CD1c-positive myeloid dendritic cell (primary cell): ENCODE data around the gene FXYD5.

Experiments used
- DNase-seq: peaks from one replicate; pipeline ENCODE4 v3.0.0-alpha.2; 2016; ENCODE audit errors: extremely low spot score

The FXYD5 gene, protein sequence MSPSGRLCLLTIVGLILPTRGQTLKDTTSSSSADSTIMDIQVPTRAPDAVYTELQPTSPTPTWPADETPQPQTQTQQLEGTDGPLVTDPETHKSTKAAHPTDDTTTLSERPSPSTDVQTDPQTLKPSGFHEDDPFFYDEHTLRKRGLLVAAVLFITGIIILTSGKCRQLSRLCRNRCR

DNA sequence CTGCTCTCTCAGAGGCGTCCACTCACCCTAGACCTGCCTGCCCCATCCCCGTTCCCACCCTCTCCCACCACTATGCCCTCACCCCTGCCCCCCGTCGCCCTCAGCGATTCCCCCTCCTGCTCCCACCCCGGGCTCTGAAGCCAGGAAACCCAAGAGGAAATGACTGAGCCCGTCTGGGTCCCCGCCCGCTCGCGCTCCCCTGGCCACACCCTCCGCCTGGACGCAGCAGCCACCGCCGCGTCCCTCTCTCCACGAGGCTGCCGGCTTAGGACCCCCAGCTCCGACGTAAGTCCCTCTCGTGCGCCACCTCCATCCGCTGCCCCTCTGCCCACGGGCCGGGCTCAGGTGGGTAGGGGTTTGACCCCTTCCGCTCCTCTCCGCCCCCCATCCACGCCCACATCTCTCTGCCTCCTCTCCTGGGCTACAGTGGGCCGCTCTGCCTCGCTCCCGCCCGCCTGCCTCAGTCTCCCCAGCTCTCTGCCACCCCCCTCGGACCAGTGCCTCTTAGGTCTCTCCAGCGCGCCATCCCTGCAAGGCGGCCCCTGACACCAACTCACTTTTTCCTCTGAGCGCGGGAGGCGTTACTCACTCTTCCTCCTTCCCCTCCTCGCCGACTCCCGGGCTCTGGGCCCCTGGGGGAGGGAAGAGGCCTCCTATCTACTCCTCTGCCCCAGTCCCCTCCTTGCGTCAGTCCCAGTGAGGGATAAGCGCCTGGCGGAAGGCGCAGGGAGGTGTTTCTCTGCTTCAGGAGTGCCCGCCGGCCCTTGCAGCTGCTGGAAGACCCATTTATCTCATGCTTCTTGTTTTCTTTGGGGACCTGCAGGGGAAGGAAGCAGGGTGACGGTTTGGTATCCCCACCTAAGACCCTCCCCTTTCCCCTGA lies at the start of gene FXYD5:
TSS of gene FXYD5 (plus strand) at position 211 of the 882 bp plus-strand sequence. CDS start 816 bp downstream, outside the sequence.
- peak; percentile 84 for DNase-seq

DNA sequence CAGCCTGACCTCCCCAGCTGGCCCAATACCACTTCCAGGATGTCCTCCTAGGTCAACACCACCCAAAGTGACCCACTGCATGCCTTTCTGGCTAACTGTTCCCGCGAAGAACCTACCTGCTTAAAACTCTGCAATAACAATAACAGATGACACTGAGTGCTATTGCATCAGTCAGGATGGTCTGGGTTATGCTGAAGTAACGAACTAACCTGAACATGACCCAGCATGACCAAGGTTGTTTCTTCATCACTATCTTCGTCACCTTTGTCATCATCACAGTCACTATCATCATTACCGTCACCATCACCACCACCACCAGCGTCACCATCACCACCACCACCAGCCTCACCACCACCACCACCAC lies 49.5 kb upstream of the FXYD5 start:
- DNase-seq: no peak

DNA sequence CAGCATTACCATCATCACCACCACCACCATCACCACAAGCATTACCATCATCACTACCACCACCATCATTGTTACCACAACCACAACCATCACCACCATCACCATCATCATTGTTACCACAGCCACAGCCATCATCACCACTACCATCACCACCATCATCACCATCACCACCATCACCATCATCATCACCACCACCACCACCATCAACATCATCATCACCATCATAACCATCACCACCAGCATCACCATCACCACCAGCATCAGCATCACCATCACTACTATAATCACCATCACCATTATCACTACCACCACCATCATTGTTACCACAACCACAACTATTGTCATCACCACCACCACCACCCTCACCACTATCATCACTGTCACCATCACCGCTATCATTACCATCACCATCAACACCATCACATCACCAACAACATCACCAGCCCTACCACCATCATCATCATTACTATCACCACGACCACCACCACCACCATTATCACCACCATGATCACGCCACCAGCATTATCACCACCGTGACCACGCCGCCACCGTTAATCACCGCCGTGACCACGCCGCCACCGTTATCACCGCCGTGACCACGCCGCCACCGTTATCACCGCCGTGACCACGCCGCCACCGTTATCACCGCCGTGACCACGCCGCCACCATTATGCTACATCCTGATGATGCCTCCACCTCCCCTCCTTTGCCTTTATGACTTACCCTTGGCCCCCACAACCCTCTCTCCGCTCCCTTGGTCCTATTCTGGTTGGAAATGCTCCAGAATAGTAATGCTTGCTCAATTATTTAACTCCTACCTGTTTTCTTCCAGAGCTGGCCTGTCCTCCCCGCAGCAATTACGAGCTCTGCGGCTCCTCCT lies 48.9 kb upstream of the FXYD5 start:
- DNase-seq: no peak

DNA sequence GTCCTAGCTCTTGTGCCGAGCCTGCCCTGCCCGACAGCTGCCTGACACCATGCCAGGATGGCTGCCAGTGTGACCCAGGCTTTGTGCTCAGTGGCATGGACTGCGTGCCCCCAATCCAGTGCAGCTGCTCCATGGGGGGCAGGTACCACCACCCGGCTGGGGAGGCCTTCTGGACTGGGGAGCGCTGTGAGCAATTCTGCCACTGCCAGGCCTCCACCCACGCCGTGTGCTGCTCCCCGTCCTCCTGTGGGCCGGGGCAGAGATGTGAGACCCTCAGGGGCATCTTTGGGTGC lies 48.3 kb upstream of the FXYD5 start:
- DNase-seq: no peak

DNA sequence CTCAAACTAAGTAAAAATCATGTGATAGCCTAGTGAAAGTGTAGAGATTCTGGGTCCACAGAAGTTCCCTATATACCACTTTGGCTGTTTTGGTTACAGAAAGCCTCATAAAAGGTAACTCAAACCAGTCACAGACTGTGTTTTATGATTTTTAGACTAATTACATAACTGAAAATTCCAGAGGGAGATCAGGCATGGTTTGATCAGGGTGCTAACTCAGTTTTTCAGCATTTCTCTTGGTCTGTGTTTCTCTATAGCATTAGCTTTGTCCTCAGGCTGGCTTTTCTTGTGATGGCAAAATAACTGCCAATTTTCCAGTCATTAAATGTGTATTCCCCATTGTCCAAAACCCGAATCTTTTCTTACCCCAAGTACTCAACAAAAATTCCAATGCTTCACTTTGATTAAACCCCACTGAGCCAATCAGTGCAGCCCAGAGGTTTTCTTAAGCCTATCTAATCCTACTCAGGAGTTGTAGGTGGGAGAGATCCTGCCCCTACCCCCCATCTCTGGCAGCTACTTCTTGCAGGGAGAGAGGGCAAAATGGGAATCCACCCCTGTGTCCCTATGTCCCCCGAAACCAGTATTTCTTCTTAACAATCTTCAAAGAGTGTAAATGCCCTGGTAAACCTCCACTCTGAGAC lies 47.5 kb upstream of the FXYD5 start:
- DNase-seq: no peak

DNA sequence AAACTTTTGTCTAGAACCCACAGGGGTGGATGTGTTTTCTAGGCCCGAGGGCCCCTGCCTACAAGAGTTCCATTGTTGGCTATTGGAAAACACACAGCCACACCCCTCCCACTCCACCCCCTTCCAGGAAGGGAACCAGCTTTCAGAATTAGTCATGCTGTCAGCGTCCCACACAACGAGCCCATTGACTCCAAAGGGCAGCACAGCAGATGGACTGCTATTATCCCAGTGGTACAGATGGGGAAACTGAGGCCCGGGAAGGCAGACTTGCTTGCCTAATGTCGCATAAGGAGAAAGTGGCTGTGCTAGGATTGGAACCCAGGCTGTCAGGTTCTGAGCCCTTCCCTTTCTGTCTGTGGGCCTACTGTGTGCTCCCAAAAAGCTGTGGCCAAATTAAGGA lies 47.0 kb upstream of the FXYD5 start:
- peak; percentile 82 for DNase-seq

DNA sequence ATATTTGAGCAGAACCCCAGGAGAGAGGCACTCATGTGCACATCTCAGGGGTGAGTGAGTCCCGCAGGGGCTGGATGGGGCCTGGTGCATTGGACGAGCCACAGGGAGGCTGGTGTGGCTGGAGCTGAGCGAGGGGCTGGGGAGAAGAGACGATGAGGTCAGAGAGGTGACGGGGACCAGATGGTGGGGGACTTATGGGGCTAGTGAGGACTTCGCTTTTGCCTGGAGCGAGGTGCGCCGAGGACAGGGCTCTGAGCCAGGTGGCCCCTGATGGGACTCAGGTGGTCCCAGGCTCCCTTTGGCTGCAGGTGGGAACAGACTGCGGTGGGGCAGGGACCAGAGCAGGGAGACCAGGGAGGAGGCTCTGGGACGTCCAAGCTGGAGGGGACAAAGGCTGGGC lies 45.8 kb upstream of the FXYD5 start:
- DNase-seq: no peak

DNA sequence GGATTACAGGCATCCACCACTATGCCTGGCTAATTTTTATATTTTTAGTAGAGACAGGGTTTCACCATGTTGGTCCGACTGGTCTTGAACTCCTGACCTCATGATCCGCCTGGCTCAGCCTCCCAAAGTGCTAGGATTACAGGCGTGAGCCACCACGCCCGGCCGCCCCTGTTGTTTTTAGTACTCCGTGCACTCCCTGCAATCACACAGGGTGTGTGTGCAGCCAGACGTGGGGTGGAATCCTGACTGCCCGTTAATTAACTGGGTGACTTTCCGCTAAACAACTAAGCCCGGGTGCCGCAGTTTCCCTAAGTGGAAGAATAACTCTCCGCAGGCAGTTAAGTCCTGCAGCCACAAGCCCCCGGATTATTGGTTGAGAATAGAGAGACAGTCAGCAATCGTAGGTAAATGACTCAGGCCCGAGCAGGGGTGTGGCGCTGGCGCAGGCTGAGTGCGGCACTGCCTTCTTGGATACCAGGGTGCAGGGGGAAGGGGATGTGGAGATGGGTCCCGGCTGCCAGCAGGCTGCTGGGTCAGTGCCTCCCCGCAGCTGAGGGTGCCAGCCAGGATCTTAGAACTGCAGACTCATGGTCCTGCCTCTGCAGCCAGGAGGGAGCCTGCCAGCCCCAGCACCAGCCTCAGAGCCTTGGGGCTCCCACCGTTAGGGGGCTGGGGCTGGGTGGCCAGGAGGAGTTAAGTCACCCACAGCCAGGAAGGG lies 45.0 kb upstream of the FXYD5 start:
- DNase-seq: no peak

DNA sequence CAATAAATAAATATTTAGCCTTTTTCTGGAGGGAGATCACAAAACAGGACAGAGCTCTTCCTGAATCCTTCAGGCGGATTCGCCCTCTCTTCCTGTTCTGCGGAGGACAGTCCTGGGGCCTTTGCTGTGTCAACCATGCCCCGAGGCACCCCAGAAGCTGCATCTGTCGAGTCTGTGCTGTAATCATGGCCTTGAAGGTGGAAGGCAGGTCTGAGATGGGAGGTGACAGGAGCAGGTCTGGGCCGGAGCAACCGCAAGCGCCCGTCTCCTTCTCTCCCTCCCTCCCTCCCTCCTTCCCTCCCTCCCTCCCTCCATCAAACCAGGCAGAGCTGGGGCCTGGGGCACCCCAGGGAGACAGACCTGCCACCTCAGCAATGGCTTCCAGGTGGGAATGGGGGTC lies 43.6 kb upstream of the FXYD5 start:
- peak; percentile 3 for DNase-seq

DNA sequence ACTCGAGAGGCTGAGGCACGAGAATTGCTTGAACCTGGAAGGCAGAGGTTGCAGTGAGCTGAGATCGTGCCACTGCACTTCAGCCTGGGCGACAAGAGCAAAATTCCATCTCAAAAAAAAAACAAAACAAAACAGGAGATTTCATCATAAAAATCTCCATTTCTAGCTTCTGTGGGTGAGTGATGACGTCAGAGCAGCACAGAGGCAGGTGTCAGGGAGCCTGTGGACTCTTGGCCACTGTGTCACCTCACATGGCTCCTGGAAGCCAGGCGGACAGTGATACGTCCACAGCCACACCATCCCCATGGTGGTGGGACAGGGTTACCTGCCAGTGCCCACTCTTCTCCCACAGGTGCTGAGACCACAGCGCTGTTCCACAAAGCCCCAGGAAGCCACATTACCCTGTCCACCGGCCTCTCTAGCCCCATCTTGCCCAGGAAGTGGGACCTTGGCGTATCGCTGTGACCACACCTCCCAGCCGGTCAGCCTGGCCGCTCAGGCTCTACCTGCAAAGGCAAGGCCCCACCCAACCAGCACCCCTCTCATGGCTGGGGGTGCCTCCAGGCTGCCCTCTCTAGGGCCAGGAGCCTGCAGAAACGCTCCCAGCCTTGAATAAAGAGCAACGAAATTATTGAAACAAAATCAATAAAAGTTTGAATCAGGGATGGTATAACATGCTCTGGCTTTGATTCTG lies 41.4 kb upstream of the FXYD5 start:
- no peak for DNase-seq

DNA sequence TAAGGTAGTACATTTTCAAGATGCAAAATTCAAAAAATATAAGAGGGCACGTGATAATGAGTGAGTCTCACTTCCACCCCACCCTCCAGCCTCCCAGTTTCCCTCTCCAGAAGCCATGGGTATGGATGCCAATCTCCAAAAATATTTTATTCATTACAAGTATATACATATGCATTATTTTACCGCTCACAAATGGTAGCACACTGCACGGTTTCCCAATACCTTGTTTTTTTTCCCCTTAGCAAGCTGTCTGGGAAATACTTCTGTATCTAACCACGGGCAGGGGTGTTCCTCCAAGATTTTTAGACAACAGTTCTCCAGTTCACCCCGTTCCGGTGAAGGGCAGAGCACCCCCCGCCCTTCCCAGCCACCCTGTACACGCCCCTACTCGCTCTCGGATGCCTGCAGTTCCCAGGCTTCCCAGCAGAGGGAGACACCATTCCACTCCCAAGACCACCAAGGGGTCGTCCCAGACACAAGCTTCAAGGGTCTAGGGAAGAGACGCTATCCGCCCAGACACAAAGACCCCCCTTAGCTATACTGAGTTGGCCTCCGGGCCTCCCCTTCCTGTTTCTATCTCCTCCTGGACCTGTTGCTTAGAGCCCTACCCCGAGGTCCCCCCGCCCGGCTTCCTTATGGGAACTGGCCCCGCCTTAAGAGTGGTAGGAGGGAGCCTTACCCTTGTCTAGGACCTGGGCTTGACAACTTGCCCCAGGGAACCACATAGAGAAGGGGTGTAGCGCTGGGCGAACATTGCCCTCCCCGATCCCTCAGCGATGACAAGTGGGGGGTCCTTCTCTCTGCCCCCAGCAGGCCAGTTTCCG lies 40.0 kb upstream of the FXYD5 start:
- peak; percentile 55 for DNase-seq

DNA sequence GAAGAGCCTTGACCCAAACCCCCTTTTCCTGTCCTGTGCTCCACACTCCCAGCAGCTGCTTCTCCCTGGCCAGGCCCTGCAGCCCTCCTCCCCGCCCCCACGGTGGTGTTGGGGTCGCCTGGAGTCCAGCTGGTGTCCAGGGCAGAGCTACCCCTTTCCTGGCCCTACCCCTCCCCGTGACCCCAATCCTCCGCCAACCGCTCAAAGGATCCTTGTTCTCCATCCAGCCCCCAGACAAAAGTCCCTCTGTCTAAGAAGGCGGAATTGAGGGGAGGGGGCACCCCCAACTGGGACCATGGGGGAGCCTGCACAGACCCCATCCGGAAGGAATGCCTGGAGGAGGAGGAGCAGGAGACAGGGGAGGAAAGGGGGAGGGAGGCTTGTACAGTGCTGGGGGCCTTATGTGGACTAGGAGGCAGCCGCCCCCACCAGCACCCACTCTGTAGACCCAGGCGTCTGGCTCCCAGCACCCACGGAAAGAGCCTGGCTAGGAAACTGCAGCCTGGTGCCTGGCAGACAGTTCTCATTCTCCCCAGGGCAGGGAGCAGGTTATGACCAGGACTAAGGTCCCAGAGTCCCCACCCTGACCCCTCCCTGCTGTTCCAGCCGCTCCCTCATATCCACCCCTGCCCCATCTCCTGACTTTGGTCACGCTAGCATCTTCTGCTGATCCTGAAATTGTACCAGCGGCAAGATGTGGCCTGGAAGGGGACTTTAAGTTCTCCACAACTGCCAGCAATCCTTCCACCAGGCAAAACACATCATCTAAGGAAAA lies 39.2 kb upstream of the FXYD5 start, which contains the start of gene FXYD3:
TSS of gene FXYD3 (plus strand) at position 647 of the 775 bp plus-strand sequence. CDS start 3,554 bp downstream, outside the sequence.
- DNase-seq: no peak

DNA sequence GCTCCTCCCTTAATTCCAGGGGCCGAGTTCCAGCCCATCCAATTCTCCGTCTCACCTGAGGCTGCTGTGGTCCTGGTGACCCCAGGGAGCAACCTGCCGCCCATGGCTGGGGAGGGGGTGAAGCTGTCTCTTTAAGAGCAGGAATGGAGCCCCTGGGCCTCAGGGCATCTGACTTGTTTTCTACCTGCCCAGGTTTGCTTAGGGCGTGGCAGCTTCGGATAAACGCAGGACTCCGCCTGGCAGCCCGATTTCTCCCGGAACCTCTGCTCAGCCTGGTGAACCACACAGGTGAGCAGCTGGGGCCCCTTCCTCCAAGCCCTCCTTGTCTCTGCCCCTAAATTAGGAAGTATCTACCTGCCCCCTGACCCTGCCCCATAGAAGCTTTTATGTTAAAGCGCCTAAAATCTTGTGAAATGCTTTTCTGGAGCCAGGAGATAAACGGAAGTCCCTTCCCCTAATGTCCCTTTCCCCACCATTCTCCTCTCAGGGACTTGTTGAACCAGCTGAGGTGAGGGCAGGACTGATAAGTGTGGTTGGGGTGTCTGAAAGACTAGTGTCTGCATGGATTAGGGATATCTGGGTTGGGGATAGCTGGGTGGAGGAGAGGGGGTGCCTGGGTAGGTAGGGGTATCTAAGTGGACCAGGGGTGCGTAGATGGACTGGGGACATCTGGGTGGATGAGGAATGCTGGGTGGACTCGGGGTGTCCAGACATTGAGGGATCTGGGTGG lies 38.3 kb upstream of the FXYD5 start:
- no peak for DNase-seq

DNA sequence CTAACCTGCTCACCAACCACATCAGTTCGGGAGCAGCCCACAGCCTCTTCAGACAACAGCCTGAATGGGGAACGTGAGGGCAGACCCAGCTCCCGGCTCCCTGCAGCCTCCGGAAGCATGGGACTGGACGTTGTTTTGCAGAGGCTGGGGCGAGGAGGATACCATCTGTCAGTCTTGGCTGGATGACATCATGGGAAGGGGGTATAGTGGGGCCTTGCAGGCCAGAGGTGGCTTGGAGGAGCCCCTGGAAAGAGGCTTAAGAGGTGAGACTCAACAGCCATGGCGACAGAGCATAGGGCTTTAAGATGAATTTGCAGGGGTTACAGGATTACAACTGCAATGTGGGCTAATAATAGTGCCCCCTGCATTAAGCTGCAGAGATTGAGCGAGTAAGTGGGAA lies 37.4 kb upstream of the FXYD5 start:
- no peak for DNase-seq

DNA sequence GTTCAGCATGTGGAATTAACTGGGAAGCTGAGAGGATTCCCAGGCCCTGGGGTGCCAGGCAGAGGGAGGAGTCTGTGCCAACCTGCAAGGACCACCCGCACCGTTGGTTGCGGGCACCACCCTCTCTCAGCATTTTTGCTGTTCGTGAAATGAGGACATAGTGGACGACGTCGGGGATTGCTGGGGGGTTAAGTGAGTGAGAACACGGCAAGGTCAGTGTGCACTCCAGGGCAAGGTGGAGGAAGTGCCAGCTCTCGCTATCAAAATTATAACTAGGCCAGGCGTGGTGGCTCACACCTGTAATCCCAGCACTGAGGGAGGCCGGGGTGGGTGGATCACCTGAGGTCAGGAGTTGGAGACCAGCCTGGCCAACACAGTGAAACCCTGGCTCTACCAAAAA lies 36.7 kb upstream of the FXYD5 start:
- no peak for DNase-seq

DNA sequence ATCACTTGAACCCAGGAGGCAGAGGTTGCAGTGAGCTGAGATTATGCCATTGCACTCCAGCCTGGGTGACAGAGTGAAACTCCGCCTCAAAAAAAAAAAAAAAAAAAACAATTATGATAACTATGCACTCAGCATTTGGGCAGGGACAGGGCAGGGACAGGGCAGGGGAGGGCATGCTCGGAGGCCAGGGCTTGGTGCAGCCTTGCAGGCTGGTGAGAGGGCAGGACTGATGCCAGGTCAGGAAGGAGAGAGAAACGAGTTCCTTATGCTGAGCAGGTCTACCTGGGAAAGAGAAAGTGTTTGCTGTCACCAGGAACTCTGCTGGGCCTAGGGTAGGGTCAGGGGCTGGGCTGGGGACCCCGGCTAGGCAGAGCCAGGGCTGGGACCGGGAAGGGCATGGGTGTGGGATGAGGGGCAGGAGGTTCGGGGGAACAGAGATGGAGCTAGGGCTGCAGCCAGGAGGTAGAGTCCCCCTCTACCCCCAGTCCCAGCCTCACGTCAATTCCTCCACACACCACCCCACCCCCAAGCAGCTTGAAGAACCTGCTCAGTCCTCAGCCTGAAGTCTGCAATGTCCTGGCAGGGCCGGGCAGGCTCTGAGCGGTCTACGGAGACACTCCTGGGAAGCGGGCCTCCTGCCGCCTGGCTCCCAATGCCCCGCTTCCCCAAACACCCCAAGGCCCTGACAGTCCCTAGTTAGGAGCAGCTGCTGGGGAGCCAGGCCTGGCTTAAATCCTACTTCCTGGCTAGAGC lies 36.1 kb upstream of the FXYD5 start:
- DNase-seq: peak; percentile 7

DNA sequence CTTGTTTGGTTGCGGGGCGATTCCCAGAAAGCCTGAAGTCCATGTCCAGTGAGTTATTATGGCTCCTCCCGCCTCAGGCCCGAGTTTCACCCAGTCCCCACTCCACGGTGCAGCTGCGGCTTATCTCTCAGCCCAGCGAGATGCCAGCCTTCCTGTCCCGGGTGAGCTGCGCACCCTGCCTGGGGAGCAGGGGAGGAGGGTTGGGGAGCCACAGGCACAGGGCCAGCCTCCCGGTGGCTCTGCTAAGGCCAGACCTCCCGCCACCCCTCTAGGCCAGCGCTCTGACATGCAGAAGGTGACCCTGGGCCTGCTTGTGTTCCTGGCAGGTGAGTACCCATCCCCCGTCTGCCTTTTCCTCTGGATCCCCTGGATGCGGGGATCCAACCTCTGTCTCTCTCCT lies 35.4 kb upstream of the FXYD5 start:
- no peak for DNase-seq
